Stimulated activated CD4-positive, alpha-beta T cell treated with anti-CD3 and anti-CD28 coated beads, Interleukin-15, amount 100 ng/mL, for 1 hour (primary cell): ENCODE data around the gene SLC6A7.

Experiments
- DNase-seq, 2 donors: peaks; one replicate each; pipeline ENCODE4 v3.0.0-alpha.2; 2020; ENCODE audit warnings: low read depth in 1 of 2, low spot score in 1 of 2

The SLC6A7 gene

GRCh38 chr5:150172556-150172955, 17.3 kb upstream of the SLC6A7 start:
- no peak for DNase-seq

- DNase-seq = no peak
Measured at GRCh38 chr5:150173161-150173560, 16.7 kb upstream of the SLC6A7 start.

GRCh38 chr5:150174285-150174684, 15.6 kb upstream of the SLC6A7 start:
- DNase-seq = no peak

GRCh38 chr5:150175076-150175475, 14.8 kb upstream of the SLC6A7 start:
- no peak for DNase-seq

GRCh38 chr5:150175536-150175935, 14.3 kb upstream of the SLC6A7 start:
- DNase-seq = no peak

GRCh38 chr5:150176745-150177477, 13.0 kb upstream of the SLC6A7 start:
- DNase-seq = no peak

- no peak for DNase-seq
Measured at GRCh38 chr5:150177721-150178120, 12.1 kb upstream of the SLC6A7 start.

GRCh38 chr5:150178262-150178661, 11.6 kb upstream of the SLC6A7 start:
- no peak for DNase-seq

- DNase-seq = no peak
Measured at GRCh38 chr5:150179019-150179620, 10.7 kb upstream of the SLC6A7 start.

GRCh38 chr5:150180241-150181026, 9.4 kb upstream of the SLC6A7 start:
- DNase-seq = no peak

- DNase-seq = no peak
Measured at GRCh38 chr5:150181027-150181426, 8.8 kb upstream of the SLC6A7 start.

- DNase-seq = no peak
Measured at GRCh38 chr5:150181766-150182545, 7.9 kb upstream of the SLC6A7 start.

- no peak for DNase-seq
Measured at GRCh38 chr5:150182774-150183173, 7.1 kb upstream of the SLC6A7 start.

- DNase-seq = no peak
Measured at GRCh38 chr5:150183436-150183835, 6.4 kb upstream of the SLC6A7 start.

- no peak for DNase-seq
Measured at GRCh38 chr5:150184006-150184405, 5.9 kb upstream of the SLC6A7 start.

GRCh38 chr5:150184990-150185912, 4.6 kb upstream of the SLC6A7 start:
- DNase-seq = no peak

GRCh38 chr5:150186137-150186536, 3.7 kb upstream of the SLC6A7 start:
- DNase-seq = no peak

GRCh38 chr5:150186897-150187296, 3.0 kb upstream of the SLC6A7 start:
- DNase-seq = no peak

GRCh38 chr5:150188146-150188842, 1.6 kb upstream of the SLC6A7 start:
- DNase-seq = no peak

- no peak for DNase-seq
Measured at GRCh38 chr5:150189326-150189725, 536 bp upstream of the SLC6A7 start.
